ENCODE data around the gene KRTAP5-8.

DNA sequence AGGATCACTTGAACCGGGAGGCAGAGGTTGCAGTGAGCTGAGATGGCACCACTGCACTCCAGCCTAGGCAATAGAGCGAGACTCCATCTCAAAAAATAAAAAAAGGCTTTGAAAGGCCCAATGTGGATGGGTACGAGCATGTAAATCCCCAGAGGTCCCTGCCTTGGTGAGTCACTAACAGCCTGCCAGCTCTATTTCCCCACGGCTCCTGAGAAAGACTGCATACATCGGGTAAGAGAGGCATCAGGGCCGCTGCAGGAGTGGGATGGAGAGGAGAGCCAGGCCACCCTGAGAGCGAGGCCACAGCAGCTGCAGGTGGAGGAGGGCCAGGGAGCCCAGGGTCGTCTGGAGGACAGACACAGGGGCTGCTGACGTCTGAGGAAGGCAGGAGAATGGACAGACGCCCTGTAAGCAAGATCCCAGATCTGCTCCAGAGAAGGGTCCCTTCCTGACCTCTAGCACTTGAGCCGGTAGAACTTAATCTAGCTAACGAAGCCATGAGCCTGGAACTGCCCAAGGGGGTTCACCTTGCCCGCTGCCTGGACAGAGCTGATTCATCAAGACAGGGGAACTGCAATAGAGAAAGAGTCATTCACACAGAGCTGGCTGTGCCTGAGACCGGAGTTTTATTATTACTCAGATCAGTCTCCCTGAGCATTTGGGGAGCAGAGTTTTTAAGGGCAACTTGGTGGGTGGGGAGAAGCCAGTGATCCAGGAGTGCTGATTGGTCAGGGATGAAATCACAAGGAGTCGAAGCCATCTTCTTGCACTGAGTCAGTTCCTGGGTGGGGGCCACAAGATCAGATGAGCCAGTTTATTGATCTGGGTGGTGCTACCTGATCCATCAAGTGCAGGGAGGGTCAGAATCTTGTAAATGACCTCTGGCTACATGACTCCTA is 5.3 kb downstream of the KRTAP5-8 start:
- no peak for TF ChIP-seq POLR2A (IDR thresholded peaks at IDR 0.05; ENCODE audit: low read length)
- TF ChIP-seq GATA1 (IDR thresholded peaks at IDR 0.05; ENCODE audit: low read depth, low read length), result no peak
